Thymus (tissue), 11 donors: Measurements from ENCODE around the gene B9D1. TPM values are rescaled to one million over a fixed set of nuclear protein-coding genes. Genes with fewer than 3 reads are reported as not detected.

Source experiments
- DNase-seq, 9 donors: peaks; one replicate each; pipeline ENCODE4 v3.0.0-alpha.2; 2013; ENCODE audit warnings: low spot score in 9 of 9, low read depth in 6 of 9, missing footprints in 1 of 9
- H3K27ac ChIP-seq, 2 donors: one replicate each; pipeline ENCODE4 v1.5.1; 2013; ENCODE audit warnings: control low read depth in 1 of 2, low read depth in 1 of 2, low read length in 1 of 2, mild to moderate bottlenecking in 1 of 2, moderate library complexity in 1 of 2
- H3K27me3 ChIP-seq, 2 donors: one replicate each; pipeline ENCODE4 v1.5.1; 2013; ENCODE audit warnings: low read length in 1 of 2; ENCODE audit not compliant: control insufficient read depth in 2 of 2, insufficient read depth in 1 of 2
- H3K36me3 ChIP-seq, 2 donors: one replicate each; pipeline ENCODE4 v1.5.1; 2013; ENCODE audit warnings: low read length in 1 of 2, mild to moderate bottlenecking in 1 of 2, moderate library complexity in 1 of 2; ENCODE audit not compliant: control insufficient read depth in 2 of 2, insufficient read depth in 2 of 2
- H3K4me1 ChIP-seq, 2 donors: one replicate each; pipeline ENCODE4 v1.5.1; 2013; ENCODE audit warnings: low read length in 2 of 2; ENCODE audit not compliant: control insufficient read depth in 2 of 2, insufficient read depth in 2 of 2
- H3K4me3 ChIP-seq, 2 donors: one replicate each; pipeline ENCODE4 v1.5.1; 2013; ENCODE audit warnings: low read length in 2 of 2, control low read depth in 1 of 2, mild to moderate bottlenecking in 1 of 2
- H3K9me3 ChIP-seq, 2 donors: one replicate each; pipeline ENCODE4 v1.5.1; 2013; ENCODE audit warnings: low read length in 1 of 2, mild to moderate bottlenecking in 1 of 2; ENCODE audit not compliant: control insufficient read depth in 2 of 2, insufficient read depth in 1 of 2
- WGBS: extraction: QIAGEN DNeasy Blood & Tissue Kit; methylation state at CpG from one replicate; pipeline ENCODE4 v1.1.7; 2013; 5-methylcytosine and 5-hydroxymethylcytosine counted together
- polyA plus RNA-seq: library from polyadenylated mRNA; stranded (reverse); fragments of 200-250 nt; gene quantifications from one replicate; pipeline ENCODE4 v1.2.3, GENCODE V29; 2013
- total RNA-seq: library from RNA; stranded (reverse); fragments of 120-200 nt; gene quantifications from one replicate; pipeline ENCODE4 v1.2.4, GENCODE V29; 2013
- donor health status: healthy.

The B9D1 gene
- total and polyA plus RNA-seq, 2 donors = 5.4 to 6.4 TPM

GRCh38 chr17:19294443-19294842 is 68.1 kb downstream of the B9D1 start:
- peaks cover 0 to 37% of the 10 kb centered on the region in 2 donors for H3K27me3 ChIP-seq
- DNase-seq = no peak
- H3K36me3 ChIP-seq = no peaks in the 10 kb centered on the region
- 92% methylated on average over 3 of the region's 3 CpGs for WGBS
- H3K4me1 ChIP-seq = peaks cover 0 to 3% of the 10 kb centered on the region in 2 donors
- no peak overlapping the region for H3K4me3 ChIP-seq
- H3K27ac ChIP-seq = no peak overlapping the region
- no peaks in the 10 kb centered on the region for H3K9me3 ChIP-seq

Other genes with a start within 250 kb of the B9D1 start
- gene GRAPL, start 235.1 kb downstream of the B9D1 start, total RNA-seq = 2.7 TPM
- gene GRAPL, start 235.1 kb downstream of the B9D1 start, polyA plus RNA-seq = 7.4 TPM
- 3.8 TPM for gene EPN2, start 125.4 kb downstream of the B9D1 start, total RNA-seq
- gene EPN2, start 125.4 kb downstream of the B9D1 start, polyA plus RNA-seq = 8.5 TPM
- 3.3 TPM for gene MAPK7, start 15.8 kb upstream of the B9D1 start, total RNA-seq
- 13.7 TPM for gene MAPK7, start 15.8 kb upstream of the B9D1 start, polyA plus RNA-seq
- gene MFAP4, start 24.5 kb upstream of the B9D1 start, total RNA-seq = 21.4 TPM
- gene MFAP4, start 24.5 kb upstream of the B9D1 start, polyA plus RNA-seq = 10.2 TPM
- 0.14 TPM for gene RNF112, start 48.5 kb upstream of the B9D1 start, total RNA-seq
- 0.98 TPM for gene RNF112, start 48.5 kb upstream of the B9D1 start, polyA plus RNA-seq
- 0.33 TPM for gene SLC47A1, start 171.1 kb upstream of the B9D1 start, total RNA-seq
- gene SLC47A1, start 171.1 kb upstream of the B9D1 start, polyA plus RNA-seq = 1.4 TPM